Upper lobe of left lung (tissue), 6 donors: ENCODE results near the gene SNCAIP. TPM values are rescaled to one million over a fixed set of nuclear protein-coding genes. Genes with fewer than 3 reads are reported as not detected.

Experiments used
- ATAC-seq, 2 donors: fragments of 200-7000 bp; cut with Tn5 transposase; one replicate each; pipeline ENCODE4 v1.9.1; 2022; ENCODE audit warnings: mild to moderate bottlenecking in 2 of 2, moderate library complexity in 2 of 2; ENCODE audit not compliant: low FRiP score in 2 of 2
- DNase-seq, 2 donors: peaks; one replicate each; pipeline ENCODE4 v3.0.0-alpha.2; 2019 to 2020
- H3K27ac ChIP-seq, 4 donors: fragments of 200-600 bp; sonication (generic); one replicate each; pipeline ENCODE4 v1.5.1; 2016 to 2019
- H3K27me3 ChIP-seq, 4 donors: fragments of 200-600 bp; sonication (generic); one replicate each; pipeline ENCODE4 v1.5.1; 2017 to 2019
- H3K36me3 ChIP-seq, 4 donors: fragments of 200-600 bp; sonication (generic); one replicate each; pipeline ENCODE4 v1.5.1; 2016 to 2019
- H3K4me1 ChIP-seq, 4 donors: fragments of 200-600 bp; sonication (generic); one replicate each; pipeline ENCODE4 v1.5.1; 2018 to 2019
- H3K4me3 ChIP-seq, 4 donors: fragments of 200-600 bp; sonication (generic); one replicate each; pipeline ENCODE4 v1.5.1; 2017 to 2019; ENCODE audit warnings: mild to moderate bottlenecking in 2 of 4, moderate library complexity in 1 of 4
- H3K9me3 ChIP-seq, 4 donors: fragments of 200-600 bp; sonication (generic); one replicate each; pipeline ENCODE4 v1.5.1; 2018 to 2019
- CTCF ChIP-seq, 6 experiments: fragments of 450-650 bp in 4 of 6; fragments of 200-600 bp in 2 of 6; sonication (generic) in 2 of 6; IDR thresholded peaks; one replicate each; pipeline ENCODE4 v1.5.1; 2016 to 2019; ENCODE audit warnings: antibody characterized with exemption in 6 of 6
- EP300 ChIP-seq, 4 donors: sonication (generic); formaldehyde crosslinking; IDR thresholded peaks; one replicate each; pipeline ENCODE4 v1.5.1; 2017; ENCODE audit warnings: antibody characterized with exemption in 4 of 4, control low read depth in 2 of 4
- POLR2A ChIP-seq, 4 donors: fragments of 450-650 bp; IDR thresholded peaks; one replicate each; pipeline ENCODE4 v1.5.1; 2016 to 2017; ENCODE audit warnings: antibody characterized with exemption in 4 of 4, mild to moderate bottlenecking in 2 of 4
- POLR2AphosphoS5 ChIP-seq, 2 donors: sonication (generic); formaldehyde crosslinking; IDR thresholded peaks; one replicate each; pipeline ENCODE4 v1.5.1; 2017; ENCODE audit warnings: antibody characterized with exemption in 2 of 2
- WGBS, 2 donors: methylation state at CpG; one replicate each; pipeline ENCODE4 v1.1.5; 2017 to 2018; 5-methylcytosine and 5-hydroxymethylcytosine counted together
- total RNA-seq, 6 donors: library from RNA; depleted of rRNA in 4 of 6; stranded (reverse); fragments of >200 nt in 4 of 6; gene quantifications; one replicate each; pipeline versions ENCODE4 v1.1.0 to v1.2.1, GENCODE V29; 2016 to 2021
- donor health status: DM: no; HTN: no; CAD: no; lungs with moderate emphysema.
- donor health status: DM: no; HTN: yes; CAD: no; lungs with severe emphysema.

The SNCAIP gene
- total RNA-seq, 6 donors from 2014 or later = 1.2 to 6.3 (median 2.3) TPM

- Histone ChIP-seq H3K9me3 (no peaks in the 10 kb centered on the region), H3K4me1 (peaks cover 0 to 16% (median 0%) of the 10 kb centered on the region in 4 donors), H3K27ac (no peak overlapping the region), H3K27me3 (no peaks in the 10 kb centered on the region), H3K36me3 (no peaks in the 10 kb centered on the region), H3K4me3 (no peak overlapping the region)
- DNase-seq = no peak
- TF ChIP-seq CTCF (IDR thresholded peaks at IDR 0.05) = no peak
- no peak for TF ChIP-seq EP300 (IDR thresholded peaks at IDR 0.05)
- TF ChIP-seq POLR2A (IDR thresholded peaks at IDR 0.05) = no peak
- no peak for TF ChIP-seq POLR2AphosphoS5 (IDR thresholded peaks at IDR 0.05)
- ATAC-seq = no peak
- 93 to 94% methylated on average over 2 of the region's 2 CpGs for WGBS, 2 donors
Observed at GRCh38 chr5:122468351-122469116, 156.5 kb downstream of the SNCAIP start.

GRCh38 chr5:122469384-122469919, 157.4 kb downstream of the SNCAIP start:
- no peaks in the 10 kb centered on the region for H3K36me3 ChIP-seq
- 73 to 78% methylated on average over 5 of the region's 5 CpGs for WGBS, 2 donors
- H3K27ac ChIP-seq = no peak overlapping the region
- TF ChIP-seq POLR2A (IDR thresholded peaks at IDR 0.05) (no peak), POLR2AphosphoS5 (IDR thresholded peaks at IDR 0.05) (no peak), EP300 (IDR thresholded peaks at IDR 0.05) (no peak), CTCF (IDR thresholded peaks at IDR 0.05) (no peak)
- no peak for DNase-seq
- no peak overlapping the region for H3K4me3 ChIP-seq
- H3K9me3 ChIP-seq = no peaks in the 10 kb centered on the region
- ATAC-seq = no peak
- peaks cover 0 to 16% (median 0%) of the 10 kb centered on the region in 4 donors for H3K4me1 ChIP-seq
- H3K27me3 ChIP-seq = no peaks in the 10 kb centered on the region

DNA sequence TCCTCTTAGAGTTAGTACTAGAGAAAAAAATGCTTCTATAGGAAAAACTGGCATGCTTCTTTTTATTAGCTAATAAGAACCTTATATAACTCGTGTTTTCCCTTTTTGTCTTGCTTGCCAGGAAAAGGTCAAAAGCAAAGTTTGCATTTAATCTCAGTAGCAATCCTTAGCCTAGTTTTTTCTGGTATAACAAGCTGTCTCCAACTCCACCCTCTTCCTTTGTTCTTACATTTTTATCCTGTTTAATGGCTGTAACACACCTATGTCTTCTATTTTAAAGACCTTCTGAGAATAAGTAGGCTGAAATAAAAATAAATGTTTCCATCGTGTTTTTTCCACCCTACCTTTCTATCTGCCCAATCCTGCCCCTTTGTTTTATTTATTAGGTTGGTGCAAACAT, 158.3 kb downstream of the SNCAIP start:
- DNase-seq (no peak), ATAC-seq (no peak)
- 43% methylated on average over 2 of the region's 2 CpGs for WGBS, 2 donors
- H3K4me1 ChIP-seq = peaks cover 0 to 16% (median 0%) of the 10 kb centered on the region in 4 donors
- no peak overlapping the region for H3K4me3 ChIP-seq
- TF ChIP-seq POLR2AphosphoS5 (IDR thresholded peaks at IDR 0.05) (no peak), EP300 (IDR thresholded peaks at IDR 0.05) (no peak), CTCF (IDR thresholded peaks at IDR 0.05) (no peak), POLR2A (IDR thresholded peaks at IDR 0.05) (no peak)
- no peaks in the 10 kb centered on the region for H3K27me3 ChIP-seq
- H3K36me3 ChIP-seq = no peaks in the 10 kb centered on the region
- H3K9me3 ChIP-seq = no peaks in the 10 kb centered on the region
- no peak overlapping the region for H3K27ac ChIP-seq

DNA sequence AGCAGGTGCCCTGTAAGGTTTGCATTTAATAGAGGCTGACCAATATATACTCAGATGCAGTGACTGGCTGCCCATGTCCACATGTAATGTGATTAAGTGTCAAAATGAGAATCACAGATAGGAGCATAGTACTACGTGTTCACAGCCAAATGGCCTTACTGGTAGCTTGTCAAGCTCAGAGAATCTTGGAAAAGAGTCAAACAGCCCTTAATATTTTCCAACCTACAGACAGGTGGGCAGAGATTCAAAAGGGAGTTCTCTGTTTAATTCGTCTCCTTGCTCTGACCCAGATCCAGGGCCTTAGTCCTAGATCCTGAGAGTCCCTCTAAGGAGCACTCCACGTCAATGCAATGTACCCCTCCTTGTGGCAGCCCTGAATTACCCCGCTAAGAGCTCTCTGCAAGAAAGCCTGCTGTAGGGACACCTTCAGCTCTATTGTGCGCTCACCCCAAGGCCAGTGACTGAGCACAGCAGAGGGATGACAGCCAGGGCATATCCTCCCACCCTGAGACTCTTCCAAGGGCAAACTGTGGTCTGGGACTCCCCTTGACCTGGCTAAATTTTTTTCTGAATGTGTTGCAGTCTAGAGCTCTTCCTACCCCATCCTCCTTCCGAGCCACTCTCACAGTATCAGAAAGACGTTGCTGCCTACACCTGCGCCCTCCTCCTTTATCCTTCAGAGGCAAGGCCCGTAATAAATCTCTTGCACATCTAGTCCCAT, 159.2 kb downstream of the SNCAIP start:
- peaks cover 0 to 16% (median 0%) of the 10 kb centered on the region in 4 donors for H3K4me1 ChIP-seq
- H3K27ac ChIP-seq = peak overlapping the region in 1 of 4 donors; percentile 16
- no peak for DNase-seq
- TF ChIP-seq POLR2A (IDR thresholded peaks at IDR 0.05) = no peak
- no peak for TF ChIP-seq CTCF (IDR thresholded peaks at IDR 0.05)
- no peak for TF ChIP-seq POLR2AphosphoS5 (IDR thresholded peaks at IDR 0.05)
- no peak for TF ChIP-seq EP300 (IDR thresholded peaks at IDR 0.05)
- WGBS, 2 donors = 76% methylated on average over 9 of the region's 9 CpGs
- no peaks in the 10 kb centered on the region for H3K36me3 ChIP-seq
- ATAC-seq = peak in 1 of 2 donors; percentile 69
- H3K4me3 ChIP-seq = no peak overlapping the region
- H3K27me3 ChIP-seq = no peaks in the 10 kb centered on the region
- no peaks in the 10 kb centered on the region for H3K9me3 ChIP-seq
